Keratinocyte (primary cell): ENCODE measurements around the gene WWC2. TPM values are rescaled to one million over a fixed set of nuclear protein-coding genes. Genes with fewer than 3 reads are reported as not detected.

Source experiments
- DNase-seq: peaks from one replicate; pipeline ENCODE4 v3.0.0-alpha.2; 2011; ENCODE audit warnings: low read depth, missing footprints, low spot score
- FAIRE-seq: peaks from 2 replicates; lab custom pipeline; 2011; peaks lifted over from hg19 to GRCh38; lab: Jason Lieb, UNC
- H2AFZ ChIP-seq: 2 replicates; pipeline ENCODE4 v1.6.0; 2012; ENCODE audit warnings: low read length, control low read depth, inconsistent platforms; ENCODE audit not compliant: control insufficient read depth
- H3K27ac ChIP-seq: 2 replicates; pipeline ENCODE4 v1.5.1; 2011; ENCODE audit warnings: low read length; ENCODE audit not compliant: control insufficient read depth, insufficient read depth
- H3K27me3 ChIP-seq: 3 replicates; pipeline ENCODE4 v1.6.0; 2011; ENCODE audit warnings: low read length; ENCODE audit not compliant: control insufficient read depth, insufficient read depth; ENCODE audit errors: extremely low read depth
- H3K36me3 ChIP-seq, 2 experiments: 2 replicates in 1 of 2; 3 replicates in 1 of 2; pipeline ENCODE4 v1.5.1; 2011; ENCODE audit warnings: low read length in 2 of 2, mild to moderate bottlenecking in 1 of 2; ENCODE audit not compliant: control insufficient read depth in 2 of 2, insufficient read depth in 2 of 2; ENCODE audit errors: extremely low read depth in 1 of 2
- H3K4me1 ChIP-seq: 3 replicates; pipeline ENCODE4 v1.5.1; 2011; ENCODE audit warnings: low read length; ENCODE audit not compliant: control insufficient read depth, insufficient read depth; ENCODE audit errors: extremely low read depth
- H3K4me2 ChIP-seq: 3 replicates; pipeline ENCODE4 v1.6.0; 2011; ENCODE audit warnings: low read depth, low read length; ENCODE audit not compliant: control insufficient read depth, insufficient read depth; ENCODE audit errors: extremely low read depth
- H3K4me3 ChIP-seq, 3 experiments: fragments of 200-600 bp in 1 of 3; sonication (generic) in 1 of 3; 2 replicates in 2 of 3; 3 replicates in 1 of 3; pipeline ENCODE4 v1.5.1; 2011 to 2016; ENCODE audit warnings: low read length in 3 of 3, mild to moderate bottlenecking in 3 of 3, control low read depth in 2 of 3, inconsistent platforms in 1 of 3, low read depth in 1 of 3, mixed read lengths in 1 of 3, mixed run types in 1 of 3, moderate library complexity in 1 of 3; ENCODE audit not compliant: control insufficient read depth in 2 of 3, insufficient read depth in 2 of 3; ENCODE audit errors: extremely low read depth in 1 of 3
- H3K79me2 ChIP-seq: 2 replicates; pipeline ENCODE4 v1.6.0; 2012; ENCODE audit warnings: low read length; ENCODE audit not compliant: control insufficient read depth, insufficient read depth
- H3K9ac ChIP-seq: 3 replicates; pipeline ENCODE4 v1.6.0; 2011; ENCODE audit warnings: low read length; ENCODE audit not compliant: control insufficient read depth, insufficient read depth; ENCODE audit errors: extremely low read depth
- H3K9me1 ChIP-seq: 3 replicates; pipeline ENCODE4 v1.6.0; 2011; ENCODE audit warnings: low read length; ENCODE audit not compliant: control insufficient read depth, insufficient read depth; ENCODE audit errors: extremely low read depth
- H3K9me3 ChIP-seq: 2 replicates; pipeline ENCODE4 v1.5.1; 2012; ENCODE audit warnings: low read depth, low read length; ENCODE audit not compliant: control insufficient read depth
- H4K20me1 ChIP-seq: 3 replicates; pipeline ENCODE4 v1.6.0; 2011; ENCODE audit warnings: low read length; ENCODE audit not compliant: control insufficient read depth, insufficient read depth; ENCODE audit errors: extremely low read depth
- EZH2 ChIP-seq: IDR thresholded peaks from one replicate; pipeline ENCODE4 v1.6.1; 2012; ENCODE audit warnings: inconsistent platforms, mild to moderate bottlenecking, low read length, moderate library complexity
- dilution Hi-C: fragments of 300-500 bp; cut with MboI; formaldehyde crosslinking; loops from one replicate; pipeline ENCODE4 v1.7.0; 2020; ENCODE audit warnings: low sequenced_read_pairs; ENCODE audit not compliant: extremely low pct_ligation_motif_present
- polyA plus RNA-seq, 5 experiments: library from polyadenylated mRNA; depleted of rRNA in 3 of 5; stranded (reverse) in 3 of 5; stranded (forward) in 1 of 5; unstranded in 1 of 5; fragments of >200 nt; gene quantifications; 1 replicate in 1 of 5; 2 replicates in 3 of 5; 3 replicates in 1 of 5; pipeline versions ENCODE4 v1.2.1 to v1.2.3, GENCODE V29; 2011 to 2012; ENCODE audit warnings: missing spikeins in 2 of 5, low read depth in 1 of 5, low replicate concordance in 1 of 5
- TF ChIP-seq, protein P1 (sequence below), 3 experiments: IDR thresholded peaks in 1 of 3; conservative IDR thresholded peaks in 1 of 3; optimal IDR thresholded peaks in 1 of 3; 2 replicates in 2 of 3; 3 replicates in 1 of 3; pipeline versions ENCODE3 to v1.5.1; 2011; ENCODE audit warnings: low read length in 3 of 3, mild to moderate bottlenecking in 3 of 3, moderate library complexity in 2 of 3, control low read depth in 1 of 3, inconsistent platforms in 1 of 3; ENCODE audit not compliant: insufficient read depth in 2 of 3; ENCODE audit errors: extremely low read depth in 1 of 3

The WWC2 gene
- polyA plus RNA-seq, 1 donor (not counting 4 experiments of a cell fraction or from before 2014, with no cell fraction given): 15.4 TPM

GRCh38 chr4:183335369-183335940 lies 236.4 kb downstream of the WWC2 start:
- H4K20me1 ChIP-seq: no peaks in the 10 kb centered on the region
- H3K4me3 ChIP-seq: no peak overlapping the region
- peak overlapping the region; percentile 63 for H3K27ac ChIP-seq
- no peaks in the 10 kb centered on the region for H3K9me3 ChIP-seq
- dilution Hi-C loops: no loop called here
- peak overlapping the region; percentile 61 for H2AFZ ChIP-seq
- H3K9ac ChIP-seq: no peak overlapping the region
- H3K4me2 ChIP-seq: peak overlapping the region; percentile 0
- peak; percentile 94 for FAIRE-seq
- H3K79me2 ChIP-seq: no peaks in the 10 kb centered on the region
- peak; percentile 83 for DNase-seq
- H3K36me3 ChIP-seq: no peaks in the 10 kb centered on the region
- no peaks in the 10 kb centered on the region for H3K9me1 ChIP-seq
- TF ChIP-seq EZH2: no peak
- TF ChIP-seq, protein P1, sequence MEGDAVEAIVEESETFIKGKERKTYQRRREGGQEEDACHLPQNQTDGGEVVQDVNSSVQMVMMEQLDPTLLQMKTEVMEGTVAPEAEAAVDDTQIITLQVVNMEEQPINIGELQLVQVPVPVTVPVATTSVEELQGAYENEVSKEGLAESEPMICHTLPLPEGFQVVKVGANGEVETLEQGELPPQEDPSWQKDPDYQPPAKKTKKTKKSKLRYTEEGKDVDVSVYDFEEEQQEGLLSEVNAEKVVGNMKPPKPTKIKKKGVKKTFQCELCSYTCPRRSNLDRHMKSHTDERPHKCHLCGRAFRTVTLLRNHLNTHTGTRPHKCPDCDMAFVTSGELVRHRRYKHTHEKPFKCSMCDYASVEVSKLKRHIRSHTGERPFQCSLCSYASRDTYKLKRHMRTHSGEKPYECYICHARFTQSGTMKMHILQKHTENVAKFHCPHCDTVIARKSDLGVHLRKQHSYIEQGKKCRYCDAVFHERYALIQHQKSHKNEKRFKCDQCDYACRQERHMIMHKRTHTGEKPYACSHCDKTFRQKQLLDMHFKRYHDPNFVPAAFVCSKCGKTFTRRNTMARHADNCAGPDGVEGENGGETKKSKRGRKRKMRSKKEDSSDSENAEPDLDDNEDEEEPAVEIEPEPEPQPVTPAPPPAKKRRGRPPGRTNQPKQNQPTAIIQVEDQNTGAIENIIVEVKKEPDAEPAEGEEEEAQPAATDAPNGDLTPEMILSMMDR (optimal IDR thresholded peaks at IDR 0.05 in 1 of 3, IDR thresholded peaks at IDR 0.05 in 1 of 3, conservative IDR thresholded peaks at IDR 0.05 in 1 of 3; ENCODE audit: extremely low read depth in 1 of 3, insufficient read depth in 2 of 3, low read length in 3 of 3): no peak
- H3K4me1 ChIP-seq: peaks cover 22% of the 10 kb centered on the region
- no peaks in the 10 kb centered on the region for H3K27me3 ChIP-seq

DNA sequence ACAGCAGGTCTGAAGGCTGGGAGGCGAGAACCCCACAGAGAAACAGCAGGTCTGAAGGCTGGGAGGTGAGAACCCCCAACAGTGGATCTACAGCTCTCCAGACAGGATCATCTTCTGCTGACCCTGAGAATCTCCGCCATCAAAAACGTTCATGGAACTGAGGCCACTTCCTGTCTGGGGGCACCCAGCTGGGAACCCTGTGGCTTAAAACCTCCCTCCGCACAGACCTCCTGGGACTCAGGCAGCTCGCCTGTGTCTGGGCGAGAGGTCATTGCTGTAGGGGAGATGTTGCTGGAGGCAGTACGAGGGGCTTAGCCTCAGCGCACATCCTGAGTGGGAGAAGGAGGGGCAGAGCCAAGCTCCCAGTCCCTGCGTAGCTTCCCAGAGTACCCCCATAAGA lies 238.3 kb downstream of the WWC2 start:
- Histone ChIP-seq H3K79me2 (no peaks in the 10 kb centered on the region), H3K4me1 (peaks cover 22% of the 10 kb centered on the region), H3K9me3 (no peaks in the 10 kb centered on the region), H3K4me2 (no peak overlapping the region), H4K20me1 (no peaks in the 10 kb centered on the region), H3K9me1 (no peaks in the 10 kb centered on the region), H3K4me3 (no peak overlapping the region), H3K9ac (no peak overlapping the region), H3K27ac (no peak overlapping the region), H3K36me3 (no peaks in the 10 kb centered on the region), H3K27me3 (peaks cover 4% of the 10 kb centered on the region), H2AFZ (no peak overlapping the region)
- dilution Hi-C loops: no loop called here
- no peak for TF ChIP-seq EZH2
- TF ChIP-seq, protein P1 (optimal IDR thresholded peaks at IDR 0.05 in 1 of 3, IDR thresholded peaks at IDR 0.05 in 1 of 3, conservative IDR thresholded peaks at IDR 0.05 in 1 of 3; ENCODE audit: extremely low read depth in 1 of 3, insufficient read depth in 2 of 3, low read length in 3 of 3): no peak
- no peak for DNase-seq
- FAIRE-seq: no peak
